Measurements from ENCODE around the gene PDE2A.

PDE2A gene

DNA sequence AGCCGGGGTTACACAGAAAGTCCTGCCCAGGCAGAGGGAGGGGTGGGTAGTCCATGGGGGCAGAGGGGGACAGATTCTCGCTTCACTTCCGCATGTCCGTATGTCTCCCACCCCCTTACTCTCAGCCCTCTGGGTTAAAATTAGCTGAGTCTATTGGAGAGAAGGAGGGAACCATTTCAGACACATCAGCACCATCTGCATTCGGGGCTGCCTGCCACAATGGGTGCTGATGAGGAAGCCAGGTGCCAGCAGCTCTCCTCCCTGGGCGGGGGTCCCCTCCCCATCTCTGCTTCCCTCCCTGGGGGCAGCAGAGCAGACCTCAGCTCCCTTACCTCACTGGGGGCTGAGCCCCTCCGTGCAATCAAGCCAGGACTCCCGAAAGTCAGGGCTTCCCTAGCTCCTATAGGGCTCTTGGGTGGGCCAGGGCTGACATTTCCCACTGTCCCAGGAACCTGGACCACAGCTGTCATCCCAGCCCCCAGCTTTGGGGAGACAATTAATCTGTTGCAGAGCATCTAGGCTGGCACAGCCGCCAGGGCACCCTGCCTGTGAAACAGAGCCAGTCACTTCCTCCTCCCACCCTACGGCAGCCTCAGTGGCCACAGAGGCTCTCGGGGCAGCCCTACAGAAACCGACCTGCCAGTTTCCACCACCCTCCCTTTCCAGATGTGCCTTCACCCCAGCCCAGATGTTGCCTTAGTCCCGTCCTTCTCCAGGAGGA lies 67.3 kb downstream of the PDE2A start:
- no peak for DNase-seq

- no peak for DNase-seq
These were observed 68.1 kb downstream of the PDE2A start for GRCh38 chr11:72605973-72606747.

GRCh38 chr11:72604256-72604655 lies 70.0 kb downstream of the PDE2A start:
- no peak for DNase-seq

DNA sequence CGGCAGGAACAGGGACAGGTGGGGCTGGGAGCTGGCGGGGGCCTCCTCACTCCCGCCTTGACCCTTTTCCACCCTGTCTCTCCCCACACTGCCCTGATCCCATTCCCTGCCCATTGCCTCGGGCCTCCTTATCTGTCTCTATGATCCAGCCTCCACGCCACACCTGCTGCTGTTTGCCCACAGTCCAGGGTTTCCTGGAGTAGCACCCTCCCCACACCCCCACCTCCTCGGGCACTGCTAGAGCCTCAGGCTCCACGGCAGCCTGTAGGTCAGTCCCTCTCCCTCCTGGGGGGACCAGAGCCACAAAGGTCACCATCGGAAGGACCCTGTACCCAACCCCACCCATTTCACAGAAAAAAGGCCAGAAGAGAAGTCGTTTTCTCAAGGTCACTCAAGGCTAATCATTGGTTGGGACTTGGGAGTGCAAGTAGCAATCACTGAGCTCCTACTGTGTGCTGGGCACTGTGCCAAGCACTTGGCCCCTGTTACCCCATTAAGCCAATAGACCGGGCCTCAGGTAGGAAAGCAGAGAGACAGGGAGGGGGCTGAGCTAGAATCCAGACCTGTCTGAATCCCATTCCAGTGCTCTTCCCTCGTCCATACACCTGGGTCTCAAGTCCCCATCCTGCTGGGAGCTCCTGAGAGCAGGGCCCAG lies 71.8 kb downstream of the PDE2A start:
- peak; percentile 91 for DNase-seq

DNA sequence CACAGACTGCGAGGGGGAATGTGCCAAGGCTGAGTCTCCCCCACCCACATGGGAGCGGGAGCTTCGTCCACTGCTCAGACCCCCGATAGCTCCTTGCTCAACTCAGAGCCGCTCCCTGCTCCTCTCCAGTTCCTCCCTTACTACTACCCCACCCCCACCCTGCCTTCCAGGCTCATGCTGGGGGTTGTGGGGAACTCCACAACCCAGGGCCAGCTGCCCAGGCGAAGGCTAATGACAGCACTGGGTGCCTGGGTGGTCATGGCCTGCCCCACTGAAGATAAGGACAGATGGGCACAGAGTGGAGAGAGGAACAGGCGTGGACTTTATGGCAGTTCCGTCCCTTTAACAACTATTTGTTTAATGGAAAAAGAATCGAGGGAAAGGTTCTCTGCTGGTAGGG lies 73.7 kb downstream of the PDE2A start:
- no peak for DNase-seq

DNA sequence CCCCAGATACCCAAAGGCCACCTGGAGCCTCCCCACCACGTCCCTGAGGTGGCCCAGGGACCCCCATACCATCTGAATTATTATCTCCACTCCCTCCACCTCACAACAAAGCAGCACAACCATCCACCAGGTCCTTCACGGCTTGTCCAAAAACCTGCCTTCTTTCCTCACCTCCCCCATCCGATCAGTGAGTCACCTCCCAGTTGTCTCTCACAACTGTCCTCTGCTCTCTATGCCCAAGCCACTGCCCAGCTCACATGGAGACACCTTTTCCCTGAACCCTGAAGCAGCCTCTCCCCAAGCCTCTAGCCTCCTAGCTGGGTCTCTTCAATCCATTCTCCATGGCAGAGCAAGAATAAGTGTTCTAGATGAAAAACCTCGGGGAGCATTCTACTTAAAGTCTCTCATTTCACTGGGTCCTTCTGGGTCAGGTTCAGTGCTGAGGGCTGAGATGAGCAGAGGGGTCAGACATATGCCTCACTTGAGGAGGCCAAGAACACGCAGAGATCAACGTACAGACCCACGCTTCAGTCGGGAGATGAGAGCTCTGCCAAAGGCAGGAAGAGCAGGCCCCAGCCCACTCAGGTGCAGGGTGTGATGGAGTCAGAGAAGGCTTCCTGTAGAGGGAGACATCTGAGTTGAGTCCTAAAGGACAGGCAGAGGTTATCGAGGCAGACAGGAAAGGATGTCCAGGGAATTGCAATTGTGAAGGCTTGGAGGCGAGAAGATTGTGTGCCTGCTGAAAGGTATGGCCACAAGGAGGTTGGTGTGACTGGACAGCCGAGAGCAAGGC lies 74.7 kb downstream of the PDE2A start:
- DNase-seq, result peak; percentile 30

GRCh38 chr11:72598906-72599305 lies 75.3 kb downstream of the PDE2A start:
- DNase-seq, result peak; percentile 23

GRCh38 chr11:72598466-72598865 lies 75.8 kb downstream of the PDE2A start:
- DNase-seq, result no peak

- no peak for DNase-seq
These were observed 76.5 kb downstream of the PDE2A start for GRCh38 chr11:72597721-72598120.

DNA sequence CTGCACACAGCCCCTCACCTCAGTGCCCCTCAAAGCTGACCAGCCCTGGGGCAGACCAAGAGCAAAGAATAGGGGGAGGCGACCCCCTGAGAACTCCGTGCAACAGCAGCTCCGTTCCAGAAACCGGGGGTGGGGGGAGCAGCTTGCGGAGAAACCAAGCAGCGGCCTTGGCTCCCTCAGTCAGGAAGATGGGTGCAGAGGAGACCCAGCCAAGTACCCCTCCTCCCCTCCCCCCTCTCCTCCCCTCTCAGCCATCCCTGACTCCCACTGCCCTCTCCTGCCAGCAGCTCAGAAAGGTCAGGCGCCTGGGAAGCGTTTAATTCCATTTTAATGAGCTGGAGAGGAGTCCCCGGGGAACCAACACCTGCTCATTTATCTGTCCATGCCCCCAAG lies 78.9 kb downstream of the PDE2A start:
- DNase-seq, result peak; percentile 48

GRCh38 chr11:72594493-72595291 lies 79.5 kb downstream of the PDE2A start:
- no peak for DNase-seq

- DNase-seq, result no peak
These were observed 81.3 kb downstream of the PDE2A start for GRCh38 chr11:72592698-72593495.

GRCh38 chr11:72591785-72592502 lies 82.3 kb downstream of the PDE2A start:
- DNase-seq, result peak; percentile 97

DNA sequence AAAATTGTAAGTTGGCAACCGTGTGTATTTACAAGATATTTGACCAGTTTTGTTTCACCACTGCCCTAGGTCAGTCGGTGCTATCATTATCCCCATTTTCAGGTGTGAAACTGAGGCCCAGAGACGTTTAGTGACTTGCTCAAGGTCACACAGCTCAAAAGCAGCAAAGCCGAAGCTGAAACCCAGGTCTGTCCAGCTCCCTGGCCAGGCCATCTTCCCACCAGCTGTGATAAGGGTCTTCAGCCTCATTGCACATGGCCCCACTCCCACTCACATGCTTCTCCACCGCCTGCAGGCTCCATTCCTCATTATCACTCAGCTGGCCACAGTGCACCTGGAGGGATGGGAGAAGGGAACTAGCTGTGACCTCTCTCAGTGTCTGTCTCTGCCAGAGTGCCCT lies 83.2 kb downstream of the PDE2A start:
- no peak for DNase-seq

DNA sequence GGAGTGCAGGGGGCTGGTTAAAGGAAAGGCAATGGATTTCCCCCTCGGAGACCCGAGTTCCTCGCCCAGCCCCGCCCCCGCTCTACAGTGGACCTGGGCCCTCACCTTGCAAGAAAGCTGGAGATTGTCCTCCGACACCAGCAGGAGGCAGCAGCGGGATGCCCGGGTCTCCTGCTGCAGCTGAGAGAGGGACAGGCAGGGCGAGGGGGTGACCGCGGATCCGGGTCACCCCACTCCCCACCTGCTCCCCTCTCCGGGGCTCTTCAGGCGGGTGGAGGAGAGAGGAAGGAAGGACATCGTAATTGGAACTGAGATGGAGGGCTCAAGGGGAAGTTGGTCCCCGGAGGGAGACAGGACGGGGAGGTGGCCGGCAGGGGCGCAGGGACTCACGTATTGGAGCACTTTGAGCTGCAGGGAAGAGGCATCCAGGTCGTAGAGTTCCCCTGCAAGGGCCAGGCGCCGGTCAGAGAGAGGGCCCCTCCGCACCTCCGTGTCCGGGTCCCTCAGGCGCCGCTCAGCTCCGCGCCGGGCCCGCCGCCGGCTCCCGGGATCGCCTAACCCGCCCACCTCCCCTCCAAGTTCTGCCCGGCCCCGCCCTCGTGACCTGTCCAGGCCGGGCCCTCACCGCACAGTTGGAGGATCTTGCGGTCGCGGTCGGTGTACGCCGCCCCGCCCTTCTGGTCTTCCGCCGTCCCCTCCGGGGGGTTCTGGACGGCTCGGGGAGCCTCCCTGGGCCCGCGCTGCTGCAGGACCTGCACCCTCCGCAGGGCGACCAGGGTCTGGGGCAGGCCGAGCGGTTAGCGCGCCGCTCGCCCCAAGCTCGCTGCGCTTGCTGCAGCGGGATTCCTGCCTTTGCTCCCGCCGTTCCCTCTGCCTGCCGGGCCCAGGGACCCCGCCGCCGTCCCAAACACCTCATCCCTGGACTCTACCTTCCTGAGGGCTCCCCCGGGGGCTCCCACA lies 84.1 kb downstream of the PDE2A start:
- peak; percentile 44 for DNase-seq

DNA sequence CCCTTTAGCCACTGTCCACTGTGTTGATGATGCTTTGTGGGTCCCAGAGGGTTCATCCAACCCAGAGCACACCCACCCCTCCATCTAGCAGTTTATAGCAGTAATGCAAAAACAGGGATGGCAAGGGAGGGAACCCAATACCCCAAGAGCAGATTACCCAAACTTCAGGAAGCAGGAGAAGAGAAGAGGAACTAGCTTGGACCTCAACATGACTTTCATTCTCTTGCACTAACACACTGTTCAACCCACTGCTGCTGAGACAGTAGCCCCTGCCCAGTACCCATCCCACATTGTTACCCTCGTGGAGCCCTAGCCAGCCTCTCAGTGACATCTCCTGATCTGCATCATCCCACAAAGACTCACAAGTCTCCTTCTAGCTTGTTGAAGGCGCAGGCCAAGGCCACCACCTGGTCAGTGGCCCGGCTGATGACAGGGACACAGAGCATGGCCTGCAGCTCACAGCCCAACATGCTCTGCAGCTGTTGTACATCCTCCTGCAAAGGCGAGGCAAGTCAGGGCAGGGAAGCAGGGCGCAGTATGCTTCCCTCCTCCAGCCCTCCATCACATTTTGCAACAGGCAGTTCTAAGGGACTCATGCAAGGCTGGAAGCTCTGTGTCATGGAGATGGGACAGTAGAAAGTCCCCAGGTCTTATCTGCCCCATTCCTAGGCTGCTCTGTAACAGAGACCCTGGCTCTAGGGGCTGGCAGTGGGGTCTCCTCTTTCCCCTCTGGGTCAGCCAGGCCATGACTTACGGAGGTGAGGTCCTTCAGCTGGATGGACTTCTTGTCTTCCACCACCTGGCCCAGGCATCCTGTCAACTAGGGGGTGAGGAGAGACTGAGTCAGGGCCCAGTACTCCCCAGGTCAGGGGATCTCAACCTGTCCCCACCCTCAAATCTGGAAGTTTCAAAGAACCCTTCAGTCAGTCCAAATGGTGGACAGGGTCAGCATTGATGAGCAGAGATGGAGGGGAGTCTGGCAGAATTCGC lies 85.5 kb downstream of the PDE2A start:
- no peak for DNase-seq

DNA sequence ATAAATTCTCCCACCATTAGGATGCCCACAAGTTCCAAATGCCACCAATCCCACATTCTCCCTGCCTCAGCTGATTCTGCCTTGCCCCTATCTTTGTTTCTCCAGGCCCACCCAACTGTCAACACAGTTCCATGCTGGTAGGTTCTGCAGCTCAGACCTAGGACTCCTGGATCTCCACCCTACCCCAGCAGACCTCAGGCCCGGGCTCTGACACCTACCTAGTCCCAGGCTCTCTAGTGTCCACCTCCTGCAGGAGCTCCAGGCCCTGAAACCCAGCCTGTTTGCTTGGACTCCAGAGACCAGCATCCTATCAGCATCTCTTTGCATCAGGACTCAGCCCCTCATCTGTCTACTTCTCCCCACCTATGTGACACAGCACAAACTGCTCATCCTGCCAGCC lies 86.5 kb downstream of the PDE2A start:
- no peak for DNase-seq

Data from NCI-H69 (cell line).